Measurements from ENCODE around the gene FAM241A.
A peak's percentile ranks its signal among the peaks of the same experiment; 100 is the strongest.

FAM241A gene

GRCh38 chr4:112185740-112186670 is 40.8 kb downstream of the FAM241A start:
- DNase-seq (ENCODE audit: low read depth in 1 of 2, low spot score in 1 of 2): peak; percentile 81 to 82
- Histone ChIP-seq H3K4me3 (replicated peaks; ENCODE audit: insufficient read depth, low read length) (no peak overlapping the region), H3K27me3 (ENCODE audit: insufficient read depth, poor library complexity, severe bottlenecking) (no peaks in the 10 kb centered on the region), H3K27ac (replicated peaks) (peak overlapping the region; percentile 27)
- TF ChIP-seq GABPA (IDR thresholded peaks at IDR 0.05; ENCODE audit: low read depth) (no peak), SPI1 (IDR thresholded peaks at IDR 0.05; ENCODE audit: borderline replicate concordance, low read depth) (no peak), CTCF (IDR thresholded peaks at IDR 0.05; ENCODE audit: insufficient read depth, low read length) (no peak), POLR2AphosphoS5 (IDR thresholded peaks at IDR 0.05; ENCODE audit: low read depth) (no peak), REST (IDR thresholded peaks at IDR 0.05; ENCODE audit: insufficient replicate concordance, low read depth) (no peak)

GRCh38 chr4:112189754-112190153 is 44.5 kb downstream of the FAM241A start:
- DNase-seq (ENCODE audit: low read depth in 1 of 2, low spot score in 1 of 2): no peak
- H3K27me3 ChIP-seq (ENCODE audit: insufficient read depth, poor library complexity, severe bottlenecking): no peaks in the 10 kb centered on the region
- no peak overlapping the region for H3K4me3 ChIP-seq (replicated peaks; ENCODE audit: insufficient read depth, low read length)
- TF ChIP-seq REST (IDR thresholded peaks at IDR 0.05; ENCODE audit: insufficient replicate concordance, low read depth) (no peak), POLR2AphosphoS5 (IDR thresholded peaks at IDR 0.05; ENCODE audit: low read depth) (no peak), GABPA (IDR thresholded peaks at IDR 0.05; ENCODE audit: low read depth) (no peak), CTCF (IDR thresholded peaks at IDR 0.05; ENCODE audit: insufficient read depth, low read length) (no peak), SPI1 (IDR thresholded peaks at IDR 0.05; ENCODE audit: borderline replicate concordance, low read depth) (no peak)
- no peak overlapping the region for H3K27ac ChIP-seq (replicated peaks)

- Histone ChIP-seq H3K27ac (replicated peaks) (no peak overlapping the region), H3K4me3 (replicated peaks; ENCODE audit: insufficient read depth, low read length) (no peak overlapping the region), H3K27me3 (ENCODE audit: insufficient read depth, poor library complexity, severe bottlenecking) (no peaks in the 10 kb centered on the region)
- DNase-seq (ENCODE audit: low read depth in 1 of 2, low spot score in 1 of 2): no peak
- TF ChIP-seq REST (IDR thresholded peaks at IDR 0.05; ENCODE audit: insufficient replicate concordance, low read depth) (no peak), SPI1 (IDR thresholded peaks at IDR 0.05; ENCODE audit: borderline replicate concordance, low read depth) (no peak), GABPA (IDR thresholded peaks at IDR 0.05; ENCODE audit: low read depth) (no peak), POLR2AphosphoS5 (IDR thresholded peaks at IDR 0.05; ENCODE audit: low read depth) (no peak), CTCF (IDR thresholded peaks at IDR 0.05; ENCODE audit: insufficient read depth, low read length) (no peak)
Measured at GRCh38 chr4:112190684-112191083, 45.4 kb downstream of the FAM241A start.
